A549 (cell line): ENCODE results near the gene ZNF845. TPM values are rescaled to one million over a fixed set of nuclear protein-coding genes. Genes with fewer than 3 reads are reported as not detected.
A peak's percentile ranks its signal among the peaks of the same experiment; 100 is the strongest.
"Not testable (repeated sequence)": the region's sequence is repeated elsewhere in the genome, so short reads cannot be mapped to it uniquely, and the experiment has no call there.

Source experiments
- ATAC-seq, 2 experiments: fragments of 200-7000 bp in 1 of 2; fragments of >200 bp in 1 of 2; cut with Nextera tagmentation in 1 of 2; cut with Tn5 transposase in 1 of 2; 3 replicates each; pipeline versions ENCODE4 v1.8.0 to v1.9.1; 2018 to 2020; ENCODE audit warnings: mild to moderate bottlenecking in 1 of 2, moderate library complexity in 1 of 2
- CTCF ChIA-PET: fragments of 300-600 bp; sonication (Branson Sonifier 250); formaldehyde crosslinking; extraction: SDS; loops from one replicate; lab custom pipeline; 2021; ENCODE audit warnings: antibody characterized with exemption, inconsistent platforms; lab: Yijun Ruan, JAX
- POLR2A ChIA-PET: fragments of 350-600 bp; formaldehyde crosslinking; extraction: SDS; loops from one replicate; lab custom pipeline; 2021; ENCODE audit warnings: antibody characterized with exemption, inconsistent platforms; lab: Yijun Ruan, JAX
- DNase-seq, 2 experiments: peaks; one replicate each; pipeline versions ENCODE4 v3.0.0 to v3.0.0-alpha.2; 2011 to 2016; ENCODE audit warnings: low read depth in 1 of 2, low spot score in 1 of 2
- FAIRE-seq: peaks from 2 replicates; lab custom pipeline; 2011; peaks lifted over from hg19 to GRCh38; lab: Jason Lieb, UNC
- H3K27ac ChIP-seq, 2 experiments: fragments of >200 bp; sonication (Bioruptor Twin); formaldehyde crosslinking; 3 replicates each; pipeline ENCODE4 v1.5.1; 2016 to 2017
- H3K4me1 ChIP-seq: fragments of >200 bp; sonication (Bioruptor Twin); formaldehyde crosslinking; 3 replicates; pipeline ENCODE4 v1.6.1; 2016
- H3K4me2 ChIP-seq: fragments of >200 bp; sonication (Bioruptor Twin); formaldehyde crosslinking; 3 replicates; pipeline ENCODE4 v1.6.1; 2016
- H3K4me3 ChIP-seq: fragments of >200 bp; sonication (Bioruptor Twin); formaldehyde crosslinking; 3 replicates; pipeline ENCODE4 v1.5.1; 2016
- H3K9me3 ChIP-seq: fragments of >200 bp; sonication (Bioruptor Twin); formaldehyde crosslinking; 3 replicates; pipeline ENCODE4 v1.6.1; 2016
- CHD2 ChIP-seq: fragments of 150-350 bp; IDR thresholded peaks from 2 replicates; pipeline ENCODE4 v1.6.1; 2014; ENCODE audit warnings: low read length; ENCODE audit not compliant: partially characterized antibody
- E2F6 ChIP-seq: IDR thresholded peaks from 2 replicates; pipeline ENCODE4 v1.6.1; 2012; ENCODE audit warnings: low read depth, borderline replicate concordance
- EHF ChIP-seq: fragments of 250-450 bp; sonication (Bioruptor Pico); IDR thresholded peaks from 2 replicates; pipeline ENCODE4 v1.5.0; 2020; ENCODE audit warnings: mild to moderate bottlenecking
- FOSB ChIP-seq: fragments of 250-450 bp; sonication (Bioruptor Pico); IDR thresholded peaks from 2 replicates; pipeline ENCODE4 v1.5.0; 2020; ENCODE audit warnings: mild to moderate bottlenecking, moderate library complexity
- HMGXB4 ChIP-seq: fragments of 250-450 bp; sonication (Bioruptor Pico); IDR thresholded peaks from 2 replicates; pipeline ENCODE4 v1.5.0; 2021; ENCODE audit warnings: mild to moderate bottlenecking, moderate library complexity, borderline replicate concordance
- HOXA7 ChIP-seq: fragments of 250-450 bp; sonication (Bioruptor Pico); IDR thresholded peaks from 2 replicates; pipeline ENCODE4 v1.5.0; 2020; ENCODE audit warnings: mild to moderate bottlenecking, moderate library complexity
- HOXB13 ChIP-seq: fragments of 250-450 bp; sonication (Bioruptor Pico); IDR thresholded peaks from 2 replicates; pipeline ENCODE4 v1.5.0; 2020; ENCODE audit warnings: low read depth, mild to moderate bottlenecking, moderate library complexity
- JUNB ChIP-seq: fragments of >200 bp; sonication (Bioruptor Twin); formaldehyde crosslinking; IDR thresholded peaks from 2 replicates; pipeline ENCODE4 v1.6.1; 2016
- MAFK ChIP-seq: fragments of 450-650 bp; IDR thresholded peaks from 2 replicates; pipeline ENCODE4 v1.6.1; 2014; ENCODE audit not compliant: partially characterized antibody
- MAX ChIP-seq: IDR thresholded peaks from 2 replicates; pipeline ENCODE4 v1.6.1; 2012
- NR3C1 ChIP-seq: fragments of >200 bp; sonication (Bioruptor Twin); formaldehyde crosslinking; IDR thresholded peaks from 3 replicates; pipeline ENCODE4 v1.6.1; 2017
- PBX3 ChIP-seq: IDR thresholded peaks from 2 replicates; pipeline ENCODE4 v1.6.1; 2012
- POLR2A ChIP-seq: IDR thresholded peaks from 2 replicates; pipeline ENCODE4 v1.6.1; 2012; ENCODE audit warnings: mild to moderate bottlenecking, low read length
- RCOR1 ChIP-seq: fragments of 150-350 bp; IDR thresholded peaks from 2 replicates; pipeline ENCODE4 v1.6.1; 2014; ENCODE audit warnings: antibody characterized with exemption, low read length, low read depth
- RNF2 ChIP-seq: fragments of 200-600 bp; sonication (generic); IDR thresholded peaks from 2 replicates; pipeline ENCODE4 v1.6.1; 2016; ENCODE audit warnings: low read depth, mild to moderate bottlenecking, antibody characterized with exemption, moderate library complexity, borderline replicate concordance
- TFCP2L1 ChIP-seq: fragments of 250-450 bp; sonication (Bioruptor Pico); IDR thresholded peaks from 2 replicates; pipeline ENCODE4 v1.5.0; 2021; ENCODE audit warnings: mild to moderate bottlenecking
- TP53 ChIP-seq: fragments of 250-450 bp; sonication (Bioruptor Pico); IDR thresholded peaks from 2 replicates; pipeline ENCODE4 v1.5.0; 2021; ENCODE audit warnings: mild to moderate bottlenecking, moderate library complexity
- WGBS: methylation state at CpG from one replicate; pipeline ENCODE4 v1.1.6; 2017; ENCODE audit errors: missing lambda C conversion rate; 5-methylcytosine and 5-hydroxymethylcytosine counted together
- polyA plus RNA-seq, 4 experiments: library from polyadenylated mRNA; depleted of rRNA in 3 of 4; stranded (reverse); fragments of >200 nt; fragmentation: RNase III in 1 of 4; extraction: RNeasy Plus Mini Kit Qiagen cat#74134 plus additional on column Dnase treatment in 1 of 4; gene quantifications; 2 replicates in 3 of 4; 3 replicates in 1 of 4; pipeline ENCODE4 v1.2.3, GENCODE V29; 2011 to 2017

ZNF845 gene
- polyA plus RNA-seq, 2 of the 4 experiments (the other 2 are of a cell fraction): 3.3 to 8.3 TPM

- H3K9me3 ChIP-seq: peaks cover 46% of the 10 kb centered on the region
- CTCF ChIA-PET: interaction anchor here (1.6 kb wide), 1 partner anchor 91 kb away, joined by 3 read pairs; no protein-coding TSS in a partner anchor
- no peak for DNase-seq
- POLR2A ChIA-PET: no interaction called here
- 55% methylated on average over 41 of the region's 47 CpGs for WGBS
- no peak overlapping the region for H3K4me3 ChIP-seq
- no peak for ATAC-seq
- no peak overlapping the region for H3K27ac ChIP-seq
- H3K4me1 ChIP-seq: no peaks in the 10 kb centered on the region
- TF ChIP-seq POLR2A (no peak), RNF2 (no peak), RCOR1 (no peak), FOSB (CRISPR knock-in tag) (no peak), PBX3 (no peak), E2F6 (no peak), NR3C1 (no peak), HOXA7 (CRISPR knock-in tag) (no peak)
- FAIRE-seq: no peak
- H3K4me2 ChIP-seq: no peak overlapping the region
These were observed 42.6 kb upstream of the ZNF845 start for GRCh38 chr19:53290758-53291549.

- POLR2A ChIA-PET: no interaction called here
- TF ChIP-seq TP53 (CRISPR knock-in tag): peak; percentile 83; the same call in 1 of the 2 replicates
- TF ChIP-seq HMGXB4 (CRISPR knock-in tag): no peak
- no peak for TF ChIP-seq NR3C1
- no peak for TF ChIP-seq JUNB
- TF ChIP-seq HOXB13 (CRISPR knock-in tag): no peak
- no peak for TF ChIP-seq TFCP2L1 (CRISPR knock-in tag)
- no peak overlapping the region for H3K27ac ChIP-seq
- CTCF ChIA-PET: no interaction called here
- WGBS: 25% methylated on average over 7 of the region's 7 CpGs
- peak in 1 of 2 experiments; percentile 19 for DNase-seq
- no peak overlapping the region for H3K4me3 ChIP-seq
- H3K4me2 ChIP-seq: no peak overlapping the region
- no peaks in the 10 kb centered on the region for H3K4me1 ChIP-seq
- H3K9me3 ChIP-seq: peaks cover 50% of the 10 kb centered on the region
- no peak for FAIRE-seq
- ATAC-seq: no peak
These were observed 38.6 kb upstream of the ZNF845 start for GRCh38 chr19:53294786-53295441.

- H3K4me2 ChIP-seq, POLR2A ChIA-PET, DNase-seq, FAIRE-seq, H3K4me1 ChIP-seq, H3K4me3 ChIP-seq, CTCF ChIA-PET, ATAC-seq, H3K27ac ChIP-seq: not testable (repeated sequence)
- peaks cover 29% of the 10 kb centered on the region for H3K9me3 ChIP-seq
- WGBS: 50% methylated on average over 2 of the region's 8 CpGs
These were observed 32.2 kb upstream of the ZNF845 start for GRCh38 chr19:53301341-53301740.

GRCh38 chr19:53308339-53308811, 25.2 kb upstream of the ZNF845 start:
- CTCF ChIA-PET: interaction anchor here (1.0 kb wide), 1 partner anchor 359 kb away, joined by 3 read pairs; no protein-coding TSS in a partner anchor
- Histone ChIP-seq H3K4me1 (no peaks in the 10 kb centered on the region), H3K9me3 (peaks cover 53% of the 10 kb centered on the region), H3K4me2 (no peak overlapping the region)
- 41% methylated on average over 27 of the region's 32 CpGs for WGBS
- ATAC-seq: no peak
- TF ChIP-seq EHF (CRISPR knock-in tag) (no peak), POLR2A (no peak), RCOR1 (no peak), MAX (no peak), JUNB (no peak), MAFK (no peak), CHD2 (no peak), TP53 (CRISPR knock-in tag) (no peak)
- TF ChIP-seq, all 56 proteins: peak for 0
- no peak for FAIRE-seq
- no peak overlapping the region for H3K27ac ChIP-seq
- no peak for DNase-seq
- no peak overlapping the region for H3K4me3 ChIP-seq
- POLR2A ChIA-PET: no interaction called here
